HG03039 (cell line): ENCODE data around the gene TRAK1.
"Not testable (repeated sequence)": the region's sequence is repeated elsewhere in the genome, so short reads cannot be mapped to it uniquely, and the experiment has no call there.

Source experiments
- ATAC-seq: cut with Tn5 transposase; IDR thresholded peaks from one replicate; pipeline ENCODE4 v1.9.1; 2021; ENCODE audit warnings: mild to moderate bottlenecking, moderate library complexity; ENCODE audit not compliant: unreplicated experiment

TRAK1 gene

DNA sequence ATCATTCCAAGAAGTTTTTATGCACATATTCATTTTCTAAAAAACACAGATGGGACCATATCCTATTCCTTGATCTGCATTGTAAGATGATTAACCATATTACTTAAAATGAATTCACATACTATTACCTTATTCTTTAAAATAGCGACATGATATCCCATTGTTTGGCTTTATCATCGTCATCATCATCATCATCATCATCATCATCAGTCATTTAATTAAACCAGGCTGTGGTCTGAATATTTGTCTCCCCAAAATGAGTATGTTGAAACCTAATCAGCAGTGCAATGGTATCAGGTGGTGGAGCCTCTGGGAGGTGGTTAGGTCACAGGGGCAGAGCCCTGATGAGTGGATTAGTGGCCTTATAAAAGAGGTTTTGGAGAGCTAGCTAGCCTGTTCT lies 4.4 kb downstream of the TRAK1 start:
- ATAC-seq: no peak

DNA sequence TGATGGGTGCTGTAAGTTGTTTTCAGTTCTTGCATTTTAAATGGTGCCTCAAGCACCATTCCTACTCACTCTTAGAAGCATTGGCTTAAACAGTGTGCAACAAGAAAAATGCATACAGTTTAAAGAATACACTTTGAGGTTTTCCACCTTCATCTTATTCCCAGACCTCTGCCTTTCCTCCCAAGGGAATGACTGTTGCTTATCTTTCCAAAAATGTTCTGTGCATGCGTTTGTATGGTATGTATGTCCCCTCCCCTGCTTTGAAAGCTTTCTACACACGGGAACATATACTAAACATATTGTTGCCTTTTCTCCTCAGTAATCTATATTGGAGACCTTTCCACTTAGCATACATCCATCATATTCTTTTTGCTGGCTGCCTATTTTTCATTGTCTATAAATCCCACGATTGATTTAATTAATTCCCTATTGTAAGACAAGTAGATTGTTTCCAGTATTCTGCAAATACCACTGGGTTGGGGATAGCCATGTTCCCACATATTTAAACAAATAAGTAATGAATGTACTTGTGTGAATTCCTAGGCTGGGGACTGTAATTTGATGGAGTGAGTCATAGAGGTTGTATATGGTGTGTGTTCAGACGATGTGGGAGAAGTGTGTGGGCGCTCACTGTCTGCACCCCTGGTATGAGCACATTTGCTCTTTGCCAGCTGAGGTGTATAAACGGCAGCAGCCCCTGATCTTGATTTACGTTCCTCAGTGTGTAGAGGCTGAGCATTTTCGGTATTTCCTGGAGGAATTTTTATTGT lies 5.8 kb downstream of the TRAK1 start:
- ATAC-seq: no peak

DNA sequence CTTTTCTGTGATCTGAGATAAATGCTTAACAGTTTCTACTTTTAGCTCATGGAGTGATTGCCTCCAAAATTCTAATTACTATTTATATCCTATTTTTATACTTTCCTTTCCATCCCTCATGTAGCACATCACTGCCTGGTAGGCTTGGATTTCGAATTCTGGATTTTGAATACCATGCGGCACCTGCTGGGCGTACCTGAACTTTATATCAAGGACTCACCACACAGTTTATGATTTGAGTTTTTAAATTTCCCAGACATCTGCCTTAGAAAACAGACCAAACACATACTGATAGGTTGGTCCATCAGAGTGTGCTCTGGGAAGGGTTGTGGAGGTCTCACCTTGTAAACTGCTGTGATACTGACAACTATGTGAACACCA lies 6.4 kb downstream of the TRAK1 start:
- ATAC-seq: no peak

DNA sequence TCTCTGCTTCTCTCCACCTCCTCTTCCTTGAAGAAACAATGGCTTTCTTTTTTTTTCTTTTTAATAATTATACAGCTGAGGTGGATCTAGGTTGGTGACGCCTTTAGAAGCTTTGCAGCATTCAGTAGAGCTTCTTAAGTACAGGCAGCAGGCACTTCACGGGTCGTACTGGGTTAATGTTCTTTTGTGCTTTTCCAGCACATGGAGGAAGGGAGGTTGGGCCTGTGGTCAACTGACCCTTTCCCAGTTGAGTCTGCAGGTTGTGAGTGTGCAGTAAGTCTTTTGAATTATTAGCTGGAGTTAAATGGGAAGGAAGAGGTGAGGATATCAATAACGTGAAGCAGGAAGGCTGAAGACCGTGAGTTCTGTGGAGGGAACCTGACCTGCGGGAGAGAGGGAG lies 7.0 kb downstream of the TRAK1 start:
- ATAC-seq: no peak

DNA sequence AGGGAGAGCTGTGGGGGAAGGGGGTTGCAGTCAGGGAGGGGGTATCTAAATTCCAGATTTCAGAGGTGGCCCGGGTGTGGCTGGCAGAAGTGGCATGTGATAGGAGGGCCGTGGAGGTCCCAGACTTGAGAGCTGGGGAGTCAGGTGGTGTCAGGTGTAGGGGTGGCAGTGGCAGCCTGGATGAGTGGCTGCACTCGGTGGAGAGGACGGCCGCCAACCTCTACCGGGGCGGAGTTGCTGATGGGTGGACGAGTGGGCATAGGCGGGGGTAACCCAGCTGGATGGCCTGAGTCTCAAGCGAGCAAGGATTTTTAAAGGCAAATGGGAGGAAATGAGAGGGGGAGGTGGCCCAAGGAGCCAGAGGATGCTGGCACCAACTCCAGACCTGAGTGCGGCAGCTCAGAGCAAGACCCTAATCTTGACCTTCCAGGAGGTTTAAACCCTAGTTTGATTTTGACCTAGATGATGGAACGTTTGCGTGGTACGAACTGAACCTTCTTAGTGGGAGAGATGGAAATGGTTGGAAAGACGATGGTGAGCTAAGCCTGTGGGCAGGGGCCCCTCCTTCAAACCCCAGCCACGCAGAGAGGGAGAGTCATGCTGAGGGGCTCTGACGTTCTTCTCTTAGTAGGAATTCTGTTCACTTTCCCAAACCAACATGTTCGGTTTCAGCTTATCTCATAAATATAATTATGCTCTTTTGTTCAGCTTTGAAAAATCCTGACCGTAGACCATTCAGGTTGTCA lies 8.0 kb downstream of the TRAK1 start:
- ATAC-seq: no peak

DNA sequence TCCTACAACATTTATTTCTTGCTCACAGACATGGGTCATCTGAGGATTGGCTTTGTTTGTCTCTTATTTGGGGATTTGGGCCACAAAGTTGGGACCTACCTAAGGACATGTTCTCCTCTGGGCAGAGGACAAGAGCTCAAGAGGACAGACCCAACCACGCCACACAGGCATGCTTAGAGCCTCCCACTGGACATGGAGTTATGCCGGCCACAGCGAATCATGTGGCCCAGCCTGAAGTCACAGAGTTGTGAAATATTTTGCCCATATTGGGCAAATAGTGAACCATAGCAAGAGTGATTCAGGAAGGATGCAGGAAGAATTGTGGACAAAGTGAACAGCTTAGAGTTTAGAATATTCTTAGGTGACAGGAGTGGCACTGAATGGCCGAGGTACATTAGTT lies 9.9 kb downstream of the TRAK1 start:
- no peak for ATAC-seq

DNA sequence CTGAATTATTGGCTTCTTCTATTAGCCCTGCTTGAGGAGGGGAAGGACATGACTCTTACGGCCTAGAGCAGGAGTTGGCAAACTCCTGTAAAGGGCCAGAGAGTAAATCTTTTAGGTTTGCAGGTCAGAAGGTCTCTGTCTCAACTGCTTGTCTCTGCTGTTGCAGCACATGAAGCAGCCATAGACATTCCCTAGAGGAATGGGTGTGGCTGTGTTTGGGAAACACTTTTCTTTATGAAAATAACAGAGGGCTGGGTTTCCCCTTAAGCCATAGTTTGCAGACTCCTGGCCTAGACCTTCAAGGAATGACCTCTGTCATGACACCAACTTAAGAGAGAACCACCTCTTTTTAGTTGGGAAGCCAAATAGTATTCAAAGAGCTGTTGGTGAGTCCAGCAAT lies 10.3 kb downstream of the TRAK1 start:
- no peak for ATAC-seq

DNA sequence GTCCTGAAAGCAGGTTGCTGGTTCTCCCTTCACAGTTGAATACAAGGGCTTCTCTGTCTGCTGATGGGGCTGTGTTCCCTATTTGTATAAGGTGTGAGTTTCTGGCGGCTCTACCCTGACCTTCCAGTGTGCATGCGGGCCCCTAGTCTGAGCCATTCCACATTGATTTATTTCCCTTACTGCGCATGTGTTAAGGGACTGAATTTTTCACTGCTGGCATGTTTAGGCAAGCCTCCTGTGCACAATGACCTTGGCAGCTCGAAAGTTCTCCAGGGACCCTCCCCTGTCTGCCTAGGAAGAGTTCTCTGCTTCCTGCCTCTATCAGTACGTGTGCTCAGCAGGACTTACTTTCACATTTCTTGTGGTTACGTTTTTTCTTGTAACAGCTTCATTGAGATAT lies 11.4 kb downstream of the TRAK1 start:
- ATAC-seq: no peak

DNA sequence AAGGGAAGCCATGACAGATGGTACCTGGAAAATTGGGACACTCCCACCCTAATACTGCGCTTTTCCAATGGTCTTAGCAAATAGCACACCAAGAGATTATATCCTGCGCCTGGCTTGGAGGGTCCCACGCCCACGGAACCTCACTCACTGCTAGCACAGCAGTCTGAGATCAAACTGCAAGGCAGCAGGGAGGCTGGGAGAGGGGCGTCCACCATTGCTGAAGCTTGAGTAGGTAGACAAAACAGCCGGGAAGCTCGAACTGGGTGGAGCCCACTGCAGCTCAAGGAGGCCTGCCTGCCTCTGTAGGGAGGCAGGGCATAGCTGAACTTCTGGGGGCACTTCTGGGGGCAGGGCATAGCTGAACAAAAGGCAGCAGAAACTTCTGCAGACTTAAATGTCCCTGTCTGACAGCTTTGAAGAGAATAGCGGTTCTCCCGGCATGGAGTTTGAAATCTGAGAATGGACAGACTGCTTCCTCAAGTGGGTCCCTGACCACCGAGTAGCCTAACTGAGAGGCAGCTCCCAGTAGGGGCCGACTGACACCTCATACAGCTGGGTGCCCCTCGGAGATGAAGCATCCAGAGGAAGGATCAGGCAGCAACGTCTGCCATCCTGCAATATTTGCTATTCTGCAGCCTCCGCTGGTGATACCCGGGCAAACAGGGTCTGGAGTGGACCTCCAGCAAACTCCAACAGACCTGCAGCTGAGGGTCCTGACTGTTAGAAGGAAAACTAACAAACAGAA lies 12.9 kb downstream of the TRAK1 start:
- ATAC-seq: not testable (repeated sequence)

DNA sequence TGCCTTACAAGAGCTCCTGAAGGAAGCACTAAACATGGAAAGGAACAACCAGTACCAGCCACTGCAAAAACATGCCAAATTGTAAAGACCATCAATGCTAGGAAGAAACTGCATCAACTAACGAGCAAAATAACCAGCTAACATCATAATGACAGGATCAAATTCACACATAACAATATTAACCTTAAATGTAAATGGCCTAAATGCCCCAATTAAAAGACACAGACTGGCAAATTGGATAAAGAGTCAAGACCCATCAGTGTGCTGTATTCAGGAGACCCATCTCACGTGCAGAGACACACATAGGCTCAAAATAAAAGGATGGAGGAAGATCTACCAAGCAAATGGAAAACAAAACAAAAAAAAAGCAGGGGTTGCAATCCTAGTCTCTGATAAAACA lies 14.8 kb downstream of the TRAK1 start:
- ATAC-seq: not testable (repeated sequence)

DNA sequence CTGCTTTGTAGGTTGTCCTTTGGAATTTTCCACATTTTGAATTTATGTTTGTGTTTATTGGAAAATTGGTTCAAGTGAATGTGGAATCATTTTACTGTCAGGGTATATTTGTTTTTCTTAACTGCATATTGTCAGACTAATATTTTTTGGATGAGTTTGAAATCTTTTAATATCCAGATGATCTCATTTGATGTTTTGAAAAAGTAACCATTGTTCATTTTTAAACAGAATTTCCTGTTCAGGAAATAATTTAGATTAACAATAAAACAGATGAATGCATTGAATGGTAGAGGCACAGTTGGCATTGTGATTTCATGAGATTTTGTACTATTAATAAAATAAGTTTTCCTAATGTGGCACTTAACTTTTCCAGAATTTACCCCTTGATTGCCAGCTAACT lies 15.5 kb downstream of the TRAK1 start:
- ATAC-seq: no peak

DNA sequence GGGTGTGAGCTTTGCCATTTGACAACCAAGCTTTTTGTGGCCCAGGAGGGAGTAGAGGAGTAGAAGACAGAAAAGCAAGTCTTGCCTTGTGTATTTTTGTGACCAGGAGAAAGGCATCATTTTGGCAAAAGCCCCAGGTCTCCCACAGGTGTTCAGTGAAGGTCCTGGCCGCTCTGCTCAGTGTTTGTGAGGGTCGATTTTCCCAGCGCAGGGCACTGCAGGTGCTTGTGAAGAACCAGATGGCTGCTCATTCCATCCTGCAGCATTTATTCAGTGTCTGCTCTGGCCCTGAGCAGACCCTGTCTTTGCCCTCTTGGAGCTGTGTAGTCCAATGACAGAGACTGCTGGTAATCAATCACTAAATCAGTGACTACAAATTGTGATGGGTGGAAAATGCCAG lies 19.5 kb downstream of the TRAK1 start:
- ATAC-seq: no peak

DNA sequence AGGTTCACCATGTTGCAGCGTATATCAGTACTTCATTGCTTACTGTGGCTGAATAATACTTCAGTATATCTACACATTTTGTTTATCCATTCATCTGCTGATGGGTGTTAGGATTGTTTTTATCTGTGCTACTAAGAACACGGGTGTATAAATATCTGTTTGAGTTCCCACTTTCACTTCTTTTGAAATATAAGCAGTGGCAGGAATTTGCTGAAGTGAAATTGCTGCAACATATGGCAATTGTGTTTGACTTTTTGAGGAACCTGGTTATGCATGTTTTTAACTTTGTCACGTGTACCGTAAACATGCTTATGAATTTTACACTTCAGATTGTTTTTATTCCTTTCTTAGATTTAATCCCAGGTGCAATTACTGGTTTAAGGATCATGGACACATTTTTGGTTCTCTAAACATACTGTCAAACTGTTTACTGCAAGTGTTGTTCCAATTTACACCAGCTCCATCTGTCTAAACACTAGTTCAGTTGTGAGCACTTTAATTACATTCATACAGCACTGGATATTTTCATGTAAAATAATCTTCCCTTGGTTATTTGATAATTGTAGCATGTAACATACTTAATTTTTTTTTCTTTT lies 23.1 kb downstream of the TRAK1 start:
- ATAC-seq: no peak

DNA sequence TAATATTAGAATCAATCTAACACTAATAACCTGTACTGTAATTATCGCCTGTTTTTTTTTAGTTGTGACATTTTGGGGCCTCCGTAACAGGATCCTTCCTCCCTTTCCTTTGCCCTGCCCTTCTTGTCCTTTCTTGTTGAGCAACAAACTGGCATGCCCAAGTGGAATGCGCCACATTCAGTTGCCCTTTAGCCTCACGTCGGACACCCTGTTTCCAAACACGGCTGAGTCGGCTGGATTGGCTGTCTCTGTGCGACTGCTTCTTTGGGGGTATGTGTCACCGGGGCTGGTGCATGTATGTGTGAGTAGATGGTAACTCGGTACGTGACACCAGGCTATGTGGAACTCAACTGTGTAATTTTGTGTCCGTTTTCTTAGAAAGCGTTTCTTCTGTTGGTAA lies 24.1 kb downstream of the TRAK1 start:
- ATAC-seq: no peak

DNA sequence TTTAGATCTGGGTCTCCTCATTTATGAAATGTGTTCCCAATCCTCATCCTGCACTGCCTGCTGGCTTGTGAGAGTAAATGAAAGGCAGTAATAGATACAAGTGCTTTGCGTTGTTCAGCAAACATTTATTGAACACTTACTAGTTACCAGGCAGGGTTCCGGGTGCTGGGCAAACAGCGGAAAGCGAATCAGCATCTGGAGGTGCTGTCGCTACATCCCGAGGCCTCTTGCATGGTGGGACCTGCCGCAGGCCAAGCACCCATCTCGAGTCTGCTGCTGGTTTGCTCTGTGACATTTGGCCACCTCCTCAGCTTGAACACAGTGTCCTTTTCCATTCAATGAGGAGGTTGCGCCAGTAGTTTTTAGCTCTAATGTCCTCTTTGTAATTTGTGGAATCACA lies 24.8 kb downstream of the TRAK1 start:
- no peak for ATAC-seq

DNA sequence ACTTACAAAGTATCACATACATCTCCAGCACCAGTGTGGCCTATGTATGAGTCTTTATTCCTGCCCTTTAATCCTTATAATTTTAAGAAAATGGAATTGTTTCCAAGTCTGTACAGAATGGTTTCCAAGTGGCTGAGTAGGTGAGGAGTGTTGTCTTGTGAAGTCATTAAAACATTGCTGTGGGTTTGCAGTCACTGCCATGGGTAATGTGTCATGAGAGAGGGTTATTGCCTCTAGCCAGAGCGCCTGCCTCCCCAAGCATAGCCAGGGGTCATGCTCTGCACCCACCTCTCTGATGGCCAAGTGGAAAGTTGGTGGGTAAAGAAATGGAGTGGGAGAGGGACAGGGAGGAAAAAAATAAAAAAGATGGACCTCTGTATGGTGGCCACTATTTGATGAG lies 25.3 kb downstream of the TRAK1 start:
- no peak for ATAC-seq

DNA sequence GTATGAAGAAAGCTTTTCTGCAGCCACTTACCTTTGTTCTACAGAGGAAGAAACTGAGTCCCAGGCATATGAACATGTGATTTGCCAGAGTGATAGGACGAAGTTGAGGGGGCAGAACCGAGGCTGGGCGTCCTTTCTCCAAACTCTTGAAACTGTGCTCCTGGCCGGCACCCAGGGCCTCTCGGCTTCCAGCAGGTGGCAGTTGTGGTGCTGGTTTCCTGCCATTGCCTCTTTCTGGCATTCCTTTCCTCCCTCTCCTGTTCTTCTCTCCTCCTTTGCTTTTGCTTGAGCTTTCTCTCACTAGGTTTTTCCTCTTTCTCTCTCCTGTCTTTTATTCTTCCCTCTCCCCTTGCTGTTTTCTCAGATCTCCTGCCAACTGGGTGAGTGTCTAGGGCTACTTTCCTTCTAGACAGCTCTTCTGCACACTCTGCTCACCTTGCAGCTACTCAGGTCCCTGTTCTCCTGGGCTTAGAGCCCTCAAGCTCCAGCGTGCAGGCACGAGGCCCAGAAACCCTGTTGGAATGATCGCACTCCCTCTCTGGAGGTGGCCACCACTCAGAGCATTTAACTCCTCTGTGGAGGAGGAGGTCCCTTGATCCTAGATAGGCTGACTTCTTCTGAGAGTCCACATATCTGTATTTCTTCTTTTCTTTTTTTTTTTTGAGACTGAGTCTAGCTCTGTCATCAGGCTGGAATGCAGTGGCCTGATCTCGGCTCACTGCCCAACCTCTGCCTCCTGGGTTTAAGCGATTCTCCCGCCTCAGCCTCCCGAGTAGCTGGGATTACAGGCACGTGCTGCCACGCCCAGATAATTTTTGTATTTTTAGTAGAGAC lies 26.2 kb downstream of the TRAK1 start:
- no peak for ATAC-seq

DNA sequence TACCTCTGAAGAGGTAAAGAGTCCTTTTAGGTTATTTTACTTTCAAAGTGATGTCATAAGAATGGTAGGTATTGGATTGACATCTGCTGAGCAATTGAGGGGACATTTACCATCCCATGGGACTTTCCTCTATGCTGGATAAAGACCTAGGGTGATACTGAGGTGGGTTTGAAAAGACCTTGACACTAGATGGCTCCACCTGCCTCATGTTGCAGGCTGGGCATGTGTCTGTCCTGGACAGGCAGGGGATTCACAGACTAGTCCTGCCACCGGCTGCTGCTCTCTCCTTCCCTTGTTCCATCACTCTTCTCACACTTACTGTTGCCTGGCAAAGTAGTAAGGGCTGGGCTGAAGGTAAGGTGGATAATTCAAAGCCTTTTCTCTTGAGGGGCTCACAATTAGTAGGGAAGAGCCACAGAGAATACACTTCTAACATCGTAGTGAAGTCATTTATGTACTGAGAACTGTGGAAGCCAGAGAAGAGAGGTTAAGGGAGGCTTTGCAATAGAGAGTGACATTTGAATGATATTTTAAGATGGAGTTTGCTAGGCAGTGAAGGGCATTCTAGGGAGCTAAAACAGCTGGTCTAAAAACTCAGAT lies 27.7 kb downstream of the TRAK1 start:
- ATAC-seq: peak; percentile 59

DNA sequence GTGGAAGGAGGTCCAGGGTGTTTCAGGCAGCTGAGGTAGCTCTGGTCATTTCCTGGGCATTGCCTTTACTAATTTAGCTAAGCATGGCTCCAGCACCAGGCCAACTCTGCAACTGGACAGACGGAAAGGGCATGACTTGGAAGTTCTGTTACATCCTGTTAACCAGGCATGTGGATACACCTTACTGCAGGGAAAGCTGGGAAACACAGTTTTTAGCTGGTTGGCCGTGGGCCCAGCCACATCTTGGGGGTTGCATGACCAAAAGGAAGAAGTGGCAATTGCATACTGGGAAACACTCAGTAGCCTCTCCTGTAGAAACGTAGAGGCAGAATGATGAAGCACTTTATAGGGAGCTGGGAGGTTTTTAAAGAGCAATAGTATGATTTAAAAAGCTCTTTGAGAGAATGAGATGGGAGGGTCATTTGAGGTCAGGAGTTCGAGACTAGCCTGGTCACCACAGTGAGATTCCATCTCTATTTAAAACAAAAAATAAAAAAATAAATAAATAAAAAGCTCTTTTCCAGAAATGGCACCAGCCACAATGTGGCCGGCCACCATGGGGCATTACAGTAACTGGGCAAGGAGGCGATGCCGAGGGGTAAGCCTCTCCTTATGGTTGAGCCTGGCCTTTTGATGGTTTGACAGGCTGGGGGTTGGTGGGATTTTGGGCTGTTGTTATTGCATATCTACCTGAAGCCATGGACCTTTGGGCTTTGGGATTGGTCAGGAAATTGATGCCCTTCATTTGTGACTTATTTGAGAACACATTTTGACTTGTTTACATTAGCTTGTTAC lies 28.6 kb downstream of the TRAK1 start:
- no peak for ATAC-seq
